Astrocyte of the spinal cord (primary cell): Measurements from ENCODE around the gene PCBP3.

Source experiments
- DNase-seq: peaks from one replicate; pipeline ENCODE4 v3.0.0; 2011; ENCODE audit warnings: low read depth, low spot score
- H3K4me3 ChIP-seq: 2 replicates; pipeline ENCODE4 v1.5.1; 2011; ENCODE audit warnings: low read depth, mild to moderate bottlenecking, low read length, moderate library complexity
- CTCF ChIP-seq: IDR thresholded peaks from 2 replicates; pipeline ENCODE4 v1.5.1; 2012; ENCODE audit warnings: low read depth, mild to moderate bottlenecking, low read length, inconsistent platforms
- in situ Hi-C: cut with HindIII; loops from 2 replicates; pipeline ENCODE4 v1.10.0; 2017; ENCODE audit warnings: low sequenced_read_pairs

Gene PCBP3

GRCh38 chr21:45833414-45833813 is 189.9 kb downstream of the PCBP3 start:
- in situ Hi-C loops = no loop called here
- no peak overlapping the region for H3K4me3 ChIP-seq
- no peak for TF ChIP-seq CTCF
- DNase-seq = no peak

GRCh38 chr21:45834026-45834715 is 190.6 kb downstream of the PCBP3 start:
- H3K4me3 ChIP-seq = no peak overlapping the region
- no peak for DNase-seq
- in situ Hi-C loops = no loop called here
- no peak for TF ChIP-seq CTCF

- in situ Hi-C loops = no loop called here
Observed at GRCh38 chr21:45834821-45835293, 191.3 kb downstream of the PCBP3 start.

GRCh38 chr21:45835301-45836267 is 192.1 kb downstream of the PCBP3 start:
- TF ChIP-seq CTCF = no peak
- no peak overlapping the region for H3K4me3 ChIP-seq
- DNase-seq = no peak
- in situ Hi-C loops = no loop called here

More at GRCh38 chr21:45834821-45835293, 191.3 kb downstream of the PCBP3 start:
- no peak for TF ChIP-seq CTCF
- H3K4me3 ChIP-seq = no peak overlapping the region
- DNase-seq = no peak

- TF ChIP-seq CTCF = no peak
- in situ Hi-C loops = no loop called here
- no peak overlapping the region for H3K4me3 ChIP-seq
- peak; percentile 17 for DNase-seq
Observed at GRCh38 chr21:45836268-45836655, 192.7 kb downstream of the PCBP3 start.

GRCh38 chr21:45836694-45837670 is 193.5 kb downstream of the PCBP3 start:
- no peak for TF ChIP-seq CTCF
- H3K4me3 ChIP-seq = no peak overlapping the region
- peak; percentile 12 for DNase-seq
- in situ Hi-C loops = no loop called here
